HG03045 (cell line): Measurements from ENCODE around the gene PLXND1.

Experiments used
- ATAC-seq: cut with Tn5 transposase; IDR thresholded peaks from one replicate; pipeline ENCODE4 v1.9.1; 2021; ENCODE audit warnings: mild to moderate bottlenecking, moderate library complexity; ENCODE audit not compliant: unreplicated experiment

Gene PLXND1

DNA sequence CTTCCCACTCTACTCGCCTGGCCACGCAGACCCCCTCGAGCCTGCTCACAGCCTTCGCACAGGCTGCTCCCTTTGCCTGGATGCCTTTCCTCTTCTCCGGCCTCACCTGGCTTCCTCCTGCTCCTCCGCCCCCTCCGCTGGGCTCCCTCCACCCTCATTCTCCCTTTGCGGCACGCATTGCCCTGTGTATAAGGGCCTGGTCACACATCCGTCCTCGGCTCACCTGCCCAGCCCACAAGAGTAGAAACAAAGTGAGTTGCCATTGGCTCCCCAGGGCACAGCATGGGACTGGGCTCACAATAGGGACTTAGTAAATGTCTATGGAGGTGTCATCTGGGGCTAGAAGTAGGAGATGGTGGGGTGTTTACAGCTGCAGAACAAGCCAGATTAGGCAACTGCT lies 4.2 kb downstream of the PLXND1 start:
- ATAC-seq: no peak

DNA sequence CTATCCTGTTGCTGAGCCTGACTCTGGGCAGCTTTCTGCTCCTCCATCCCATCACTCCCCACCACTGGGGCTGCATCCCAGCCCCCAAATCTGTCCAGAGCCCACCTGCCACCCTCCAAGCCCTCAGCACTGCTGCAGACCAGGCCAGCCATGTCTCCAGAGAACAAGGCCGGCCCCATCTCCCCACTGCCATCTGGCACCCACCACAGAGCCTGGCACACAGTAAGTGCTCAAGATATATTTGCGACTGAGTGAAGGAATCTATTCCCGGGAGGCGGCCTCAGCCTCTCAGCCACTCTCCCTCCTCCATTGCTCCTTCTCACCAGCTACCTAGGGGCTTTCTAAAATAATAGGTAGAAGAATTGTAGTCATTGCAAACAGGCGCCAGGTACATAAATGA lies 4.8 kb downstream of the PLXND1 start:
- no peak for ATAC-seq

DNA sequence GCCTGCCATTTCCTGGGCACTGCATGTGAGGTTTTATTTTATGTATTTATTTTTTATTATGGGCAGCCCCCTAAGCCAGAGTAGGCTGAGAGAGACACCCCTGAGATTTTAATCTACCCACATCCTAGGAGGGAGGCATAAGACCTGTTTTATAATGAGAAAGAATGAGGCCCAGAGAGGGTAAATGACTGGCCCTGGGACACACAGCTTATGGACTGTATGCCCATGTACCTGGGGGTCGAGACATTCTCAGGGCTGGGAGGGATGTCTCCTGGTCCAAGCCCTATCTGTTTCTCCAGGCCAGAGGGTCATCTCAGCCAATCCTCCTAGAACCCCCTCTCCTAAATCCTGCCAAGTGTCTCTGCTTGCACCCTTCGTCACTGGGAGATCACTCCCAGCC lies 6.1 kb downstream of the PLXND1 start:
- no peak for ATAC-seq

DNA sequence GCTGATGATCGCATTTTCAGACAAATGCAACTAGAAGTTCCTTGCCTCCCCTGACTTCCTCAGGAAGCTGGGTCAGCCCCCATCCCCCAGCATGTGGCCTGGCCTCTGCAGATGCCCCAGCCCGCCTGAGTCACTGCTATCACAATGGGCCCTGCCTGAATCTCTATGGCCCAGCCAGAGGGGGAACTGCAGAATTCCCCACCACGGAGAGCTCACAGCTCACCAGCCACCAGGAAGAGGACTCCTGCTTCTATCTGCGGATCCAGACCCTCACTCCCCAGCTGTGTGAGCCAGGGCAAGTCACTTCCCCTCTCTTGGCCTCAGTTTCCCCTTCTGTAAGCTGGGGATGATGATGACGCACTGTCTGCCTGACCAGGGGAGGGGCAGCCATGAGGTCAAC lies 6.9 kb downstream of the PLXND1 start:
- ATAC-seq: no peak

DNA sequence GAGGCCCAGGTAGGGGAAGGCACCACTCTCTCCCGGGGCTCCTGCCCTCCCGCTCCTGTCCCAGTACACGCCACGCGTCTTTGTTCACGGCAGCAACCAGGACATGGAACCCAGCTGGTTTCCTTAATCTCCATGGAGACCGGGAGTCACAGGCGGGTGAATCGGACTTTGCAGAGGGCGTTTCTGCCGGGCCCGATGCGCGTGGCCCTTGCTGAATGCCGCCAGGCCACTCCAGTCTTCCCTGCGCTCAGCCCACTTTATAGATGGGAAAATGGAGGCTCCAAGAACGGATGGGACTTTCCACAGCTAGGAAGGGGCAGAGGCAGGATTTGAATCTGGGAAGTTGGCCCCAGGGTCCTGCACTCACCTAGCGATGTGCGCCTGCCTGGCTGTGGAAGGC lies 7.4 kb downstream of the PLXND1 start:
- no peak for ATAC-seq

DNA sequence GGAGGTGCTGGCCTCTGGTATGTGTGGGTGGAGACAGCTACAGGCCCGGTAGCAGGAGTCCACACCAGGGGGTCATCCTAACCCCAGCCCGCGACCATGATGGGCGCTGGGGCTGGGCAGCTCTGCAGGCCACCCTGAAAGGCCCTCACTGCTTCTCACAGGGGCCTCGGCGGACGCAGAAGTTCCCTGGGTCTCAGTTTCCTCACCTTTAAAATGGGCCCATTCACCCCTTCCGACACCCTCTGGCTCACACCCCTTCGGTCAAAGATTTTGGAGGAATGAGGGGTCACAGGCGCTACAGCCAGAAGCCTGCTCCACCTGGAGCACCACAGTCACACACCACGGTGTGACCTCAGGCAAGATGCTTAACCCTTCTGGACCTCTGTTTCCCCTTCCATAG lies 8.0 kb downstream of the PLXND1 start:
- no peak for ATAC-seq

DNA sequence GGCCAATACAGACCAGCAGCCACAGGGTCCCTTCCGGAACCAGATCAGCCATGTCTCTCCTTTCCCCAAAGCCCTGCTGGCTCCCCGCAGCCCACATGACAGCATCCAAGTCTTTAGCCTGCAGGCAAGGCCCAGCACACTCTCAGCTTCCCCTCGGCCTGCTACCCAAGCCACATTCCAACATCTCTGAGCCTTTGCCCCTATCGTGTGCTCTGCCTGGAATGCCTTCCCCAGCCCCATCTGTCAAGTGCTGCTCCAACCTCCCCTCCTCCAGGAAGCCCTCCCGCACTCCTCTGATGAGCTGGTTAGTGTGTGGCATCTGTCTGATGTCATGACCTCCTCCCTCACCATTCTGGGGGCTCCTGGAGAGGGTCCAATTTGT lies 8.5 kb downstream of the PLXND1 start:
- ATAC-seq: no peak

DNA sequence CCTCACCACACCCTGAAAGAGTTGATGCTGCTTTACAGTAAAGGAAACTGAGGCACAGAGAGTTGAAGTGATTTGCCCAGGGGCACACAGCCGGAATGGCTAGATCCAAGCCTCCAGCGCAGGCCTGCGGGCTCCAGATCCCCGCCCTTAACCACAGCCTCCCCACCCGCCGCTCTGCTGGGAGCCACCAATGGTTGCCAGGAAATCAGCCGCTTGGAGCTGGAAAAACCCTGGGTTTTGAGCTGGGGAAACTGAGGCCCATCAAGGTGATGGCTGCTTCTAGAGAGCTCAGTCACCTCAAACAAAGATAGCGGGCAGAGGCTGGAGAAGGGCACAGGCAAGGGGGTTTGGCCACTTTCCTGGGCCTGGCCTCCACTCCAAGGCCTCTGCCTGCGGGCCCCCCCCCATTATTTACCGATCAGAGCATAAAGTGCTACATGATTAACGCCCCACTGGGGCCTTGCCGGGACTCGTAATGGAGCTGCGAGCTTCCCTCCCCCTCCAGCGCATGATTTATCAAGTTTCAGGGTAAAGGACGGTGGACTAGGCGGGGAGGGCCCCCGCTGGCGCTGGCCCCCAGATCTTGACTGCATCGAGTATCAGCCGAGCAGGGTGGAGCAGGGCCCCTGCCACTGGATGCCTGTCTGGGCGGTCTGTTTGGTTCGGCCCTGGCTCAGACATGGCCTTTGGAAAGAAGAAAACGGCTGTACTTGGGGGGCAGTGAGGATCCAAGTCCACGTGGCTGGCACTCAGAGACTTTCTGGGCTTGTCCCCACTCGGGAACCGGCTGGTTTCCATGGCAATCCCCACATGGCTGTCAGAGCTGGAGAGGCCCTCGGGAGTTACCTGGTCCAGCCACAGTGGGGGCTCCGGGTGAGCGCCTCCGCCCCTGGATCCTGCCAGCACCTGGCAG lies 9.1 kb downstream of the PLXND1 start:
- no peak for ATAC-seq

DNA sequence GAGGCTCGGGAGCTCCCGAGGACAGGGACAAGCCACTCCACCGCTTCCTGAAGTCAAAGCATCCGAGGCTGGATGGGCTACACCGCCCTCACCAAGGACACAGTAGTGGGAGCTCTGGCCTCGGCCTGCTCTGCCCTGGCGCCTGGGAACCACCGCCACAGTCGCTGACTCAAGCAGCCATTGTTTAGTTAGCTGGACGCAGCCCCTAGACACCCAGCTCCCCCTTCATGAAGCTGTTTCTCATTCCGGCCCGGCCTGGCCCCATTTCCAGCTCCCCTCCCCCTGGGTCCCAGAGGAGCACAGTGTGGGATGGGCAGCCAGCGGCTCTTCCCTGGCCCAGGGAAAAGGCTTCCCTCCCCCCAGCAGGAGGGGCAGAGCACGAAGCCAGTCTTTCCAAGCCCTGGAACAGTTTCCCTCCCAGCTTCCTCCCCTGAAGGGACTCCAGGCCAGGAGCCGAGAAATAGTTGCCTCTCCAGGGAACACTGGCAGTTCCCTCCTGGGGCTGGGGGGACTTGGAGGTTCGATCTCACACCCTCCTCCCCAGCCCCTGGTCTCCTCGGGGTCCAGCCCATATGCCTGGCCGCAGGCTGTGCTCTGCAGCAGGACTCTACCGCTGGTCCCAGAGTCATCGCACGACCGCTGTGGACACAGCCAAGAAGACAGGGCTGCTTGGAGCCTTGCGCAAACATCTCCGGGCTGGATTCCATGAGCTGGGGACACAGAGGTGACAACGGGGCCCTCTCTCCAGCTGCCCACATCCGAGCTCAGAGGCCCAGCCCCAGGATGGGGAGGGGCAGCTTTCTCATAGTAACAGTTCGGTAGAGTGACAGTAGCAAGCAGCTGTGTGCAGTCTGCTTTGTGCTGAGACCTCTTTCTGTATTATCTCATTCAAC lies 10.0 kb downstream of the PLXND1 start:
- no peak for ATAC-seq

DNA sequence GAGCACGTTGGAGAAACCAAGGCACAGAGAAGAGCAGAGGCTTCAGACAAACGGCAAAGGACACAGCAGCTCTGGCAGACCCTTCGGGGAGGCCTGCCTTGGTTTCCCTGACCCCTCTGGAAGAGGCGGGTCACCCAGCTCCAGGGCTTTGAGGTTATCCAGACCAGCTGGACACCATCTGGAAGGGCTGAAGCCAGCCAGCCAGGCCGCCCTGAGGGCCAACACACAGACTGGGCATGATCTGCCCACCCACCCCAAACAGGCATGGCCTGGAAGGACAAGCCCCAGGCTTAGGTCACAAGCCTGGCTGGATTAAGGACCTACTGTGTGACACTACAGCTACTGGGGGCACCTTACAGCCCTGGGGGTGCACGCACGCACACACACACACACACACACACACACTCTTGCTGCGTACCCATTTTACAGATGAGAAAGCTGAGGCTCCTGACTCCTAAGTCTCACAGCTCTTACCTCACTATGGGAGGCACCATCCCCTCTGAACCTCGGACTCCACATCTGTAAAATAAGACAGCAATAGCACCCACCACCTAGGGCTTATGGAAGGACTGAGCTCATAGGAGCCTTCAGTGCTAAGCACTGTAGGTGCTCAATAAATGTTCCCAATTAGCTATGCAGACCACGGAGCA lies 10.8 kb downstream of the PLXND1 start:
- no peak for ATAC-seq

DNA sequence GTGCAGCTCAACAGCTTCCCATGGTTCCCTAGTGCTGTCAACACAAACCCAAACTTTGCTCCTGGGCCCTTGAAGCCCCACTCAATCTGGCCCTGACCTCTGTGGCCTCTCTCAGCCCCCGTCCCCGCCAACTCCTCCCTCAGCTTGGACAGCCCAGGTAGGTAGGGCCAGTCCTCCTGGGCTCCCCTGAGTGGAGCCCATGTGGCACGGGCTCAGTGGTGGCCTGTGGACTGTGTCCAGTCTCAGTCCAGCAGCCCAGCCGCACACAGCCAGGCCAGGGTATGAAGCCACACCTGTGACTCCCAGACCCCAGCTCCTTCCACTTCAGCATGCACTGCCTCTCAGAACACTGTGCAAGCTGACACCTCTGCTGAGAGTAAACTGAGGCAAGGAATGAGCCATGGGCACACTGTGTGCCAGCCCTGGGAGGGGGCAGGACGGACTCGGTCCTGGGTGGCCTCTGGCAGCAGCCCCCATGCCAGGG lies 11.5 kb downstream of the PLXND1 start:
- ATAC-seq: no peak

DNA sequence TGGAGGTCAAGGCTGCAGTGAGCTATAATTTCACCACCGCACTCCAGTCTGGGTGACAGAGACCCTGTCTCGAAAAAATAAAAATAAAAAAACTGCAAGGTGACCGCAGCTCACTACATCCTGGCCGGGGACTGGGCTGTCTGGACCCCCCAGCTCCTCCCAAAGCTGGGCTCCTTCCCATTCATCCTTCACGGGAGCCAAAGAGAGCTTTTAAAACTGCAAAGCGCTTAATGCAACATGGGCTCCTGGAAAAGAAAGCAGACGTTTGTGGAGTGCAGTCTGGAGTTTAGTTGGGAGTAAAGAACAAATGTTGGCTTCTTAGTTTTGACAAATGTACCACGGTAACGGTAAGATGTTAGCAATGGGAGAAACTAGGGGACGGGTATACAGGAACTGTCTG lies 12.1 kb downstream of the PLXND1 start:
- ATAC-seq: no peak

DNA sequence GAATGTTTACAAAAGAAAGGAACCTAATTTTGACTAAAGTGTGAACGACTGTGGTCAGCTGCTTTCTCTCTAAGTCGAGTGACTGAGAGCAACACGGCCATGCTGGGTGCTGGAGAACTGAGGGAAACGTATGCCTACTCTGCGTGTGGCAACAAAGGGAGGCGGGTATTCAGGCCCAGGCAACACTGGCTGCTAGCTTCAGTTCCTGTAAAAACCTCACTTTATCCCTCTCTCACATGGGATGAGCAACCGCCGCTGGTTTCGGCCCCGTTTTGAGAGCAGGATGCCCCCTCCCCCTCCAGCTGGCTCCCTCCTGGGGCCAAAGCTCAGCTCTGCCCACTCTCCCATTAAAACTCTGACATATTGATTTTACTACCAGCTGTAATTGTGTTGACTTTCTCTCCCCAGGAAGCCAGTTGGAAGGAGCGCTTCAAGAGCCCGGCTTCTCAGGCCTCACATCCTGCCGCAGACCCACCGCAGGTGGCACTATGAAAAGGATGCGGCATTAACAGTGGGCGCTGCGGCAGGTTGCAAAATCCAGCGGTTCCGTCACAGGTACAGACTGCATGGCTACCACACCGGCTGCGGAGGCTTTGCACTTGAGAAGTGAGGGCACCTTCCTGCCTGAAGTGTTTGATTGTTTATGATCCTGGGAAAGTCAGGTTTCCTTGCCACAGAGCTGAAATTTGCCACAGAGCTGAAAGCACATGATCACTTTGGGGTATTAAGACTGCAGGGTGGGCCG lies 12.7 kb downstream of the PLXND1 start:
- ATAC-seq: no peak

DNA sequence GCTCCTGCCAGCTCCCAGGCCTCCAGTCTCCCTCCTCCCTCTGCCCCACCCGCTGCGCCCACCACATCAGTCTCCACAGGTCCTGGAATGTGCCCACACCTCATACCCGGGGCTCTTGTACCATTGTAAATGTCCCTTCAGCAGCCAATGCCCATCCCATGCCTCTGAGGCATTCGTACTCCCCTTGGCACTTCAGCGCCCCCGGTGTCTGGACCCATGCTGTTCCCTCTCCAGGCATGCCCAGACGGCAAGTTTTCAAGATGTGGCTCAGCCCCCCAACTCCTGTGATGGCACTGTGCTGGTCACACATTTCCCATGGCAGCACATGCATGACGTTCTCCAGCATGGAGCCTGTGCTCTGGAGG lies 13.3 kb downstream of the PLXND1 start:
- no peak for ATAC-seq

DNA sequence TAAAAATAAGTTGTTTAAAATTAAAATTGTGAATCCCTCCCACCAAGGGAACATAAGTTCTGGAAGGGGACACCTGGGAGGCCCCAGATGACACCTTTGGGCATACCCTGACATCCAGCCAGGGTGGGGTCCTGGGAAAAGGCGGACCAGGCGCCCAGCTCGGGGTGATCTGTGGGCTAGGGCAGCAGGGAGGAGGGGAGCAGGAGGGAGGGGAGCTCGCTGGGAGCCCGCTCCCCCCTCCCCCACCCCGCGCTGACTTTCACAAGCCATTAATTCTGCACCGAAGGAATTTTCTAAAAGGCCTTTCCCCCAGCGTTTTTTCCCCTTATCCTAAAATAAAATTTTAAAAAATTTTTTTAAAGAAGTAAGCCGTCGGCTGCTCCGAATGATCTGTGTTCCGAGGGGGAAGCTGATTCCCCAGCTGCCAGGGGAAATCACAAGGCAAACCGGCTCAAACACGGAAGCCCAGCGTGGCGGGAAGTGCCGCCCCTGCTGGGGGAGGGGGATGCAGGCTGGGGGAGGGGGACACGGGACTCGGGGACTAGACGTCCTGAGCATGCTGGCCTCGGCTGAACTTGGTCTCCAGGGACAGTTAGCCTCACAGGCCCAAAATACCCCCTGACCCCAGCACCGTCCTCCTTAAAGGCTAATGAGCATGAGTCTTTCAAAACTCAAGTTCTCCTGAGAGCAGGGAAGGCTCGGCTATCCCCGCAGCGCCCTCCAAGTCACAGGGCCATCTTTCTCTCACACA lies 13.9 kb downstream of the PLXND1 start:
- no peak for ATAC-seq

DNA sequence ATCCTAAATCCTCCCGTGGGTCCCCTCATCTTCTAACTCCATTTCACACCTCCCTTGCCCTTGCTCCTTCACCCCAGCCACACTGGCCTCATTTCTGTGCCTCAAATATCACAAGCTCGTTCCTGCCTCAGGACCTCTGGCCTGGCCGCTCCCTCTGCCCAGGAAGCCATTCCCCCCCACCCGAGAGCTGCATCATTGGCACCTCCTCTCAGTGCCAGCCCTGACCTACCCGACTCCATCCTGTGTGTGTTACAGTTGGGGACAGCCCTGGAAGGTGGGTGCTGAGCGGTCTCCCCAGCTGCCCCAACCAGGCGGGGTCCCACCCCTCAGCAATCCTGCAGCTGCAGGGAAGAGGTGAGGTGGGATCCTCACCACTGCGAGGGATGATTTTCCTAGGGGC lies 14.5 kb downstream of the PLXND1 start:
- ATAC-seq: no peak

DNA sequence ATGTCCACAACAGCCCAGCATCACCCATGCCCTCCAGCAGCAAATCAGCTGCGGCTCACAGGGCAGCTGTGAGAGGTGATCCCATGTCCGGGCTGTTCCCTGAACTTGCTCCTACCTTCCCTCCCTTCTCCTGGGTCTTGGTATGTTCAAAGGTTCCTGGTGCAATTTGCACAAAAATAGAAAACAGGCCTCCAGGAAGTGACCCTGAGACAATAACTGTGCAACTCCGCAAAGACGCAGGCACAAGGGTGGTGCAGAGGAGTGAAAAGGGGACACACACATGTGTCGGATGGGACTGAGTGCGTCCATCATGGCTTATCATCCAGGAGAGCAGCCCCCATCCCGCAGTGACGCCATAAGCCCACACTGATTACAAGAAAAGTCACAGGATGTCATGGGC lies 16.3 kb downstream of the PLXND1 start:
- no peak for ATAC-seq

DNA sequence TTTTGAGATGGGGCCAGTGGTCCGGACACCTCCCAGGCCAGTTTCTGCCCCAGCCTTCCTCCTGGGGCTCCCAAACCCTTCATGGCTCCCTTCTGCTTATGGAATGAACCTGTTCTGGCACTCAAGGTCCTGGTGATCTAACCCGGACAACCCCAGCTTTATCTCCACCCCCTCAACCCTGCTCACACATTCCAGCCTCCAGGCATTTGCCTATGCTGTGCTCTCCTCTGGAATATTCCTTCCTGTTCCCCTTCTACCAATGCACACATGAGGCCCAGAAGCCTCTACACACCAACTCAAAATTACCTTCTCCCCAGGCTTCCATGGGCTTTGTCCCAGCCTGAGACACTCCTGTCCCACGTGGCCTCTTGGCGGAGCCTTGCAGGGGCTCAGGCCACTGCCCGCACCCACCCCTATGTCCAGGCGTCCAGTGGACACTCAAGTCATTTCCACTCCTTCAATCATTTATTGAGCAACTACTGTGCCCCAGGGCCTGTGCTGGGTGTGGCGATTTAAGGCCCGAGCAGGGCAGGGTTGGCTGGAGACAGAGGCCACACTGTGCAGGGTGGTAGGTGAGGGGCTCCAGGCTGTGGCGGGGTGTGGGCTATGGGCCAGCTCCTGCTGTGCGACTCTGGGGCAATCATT lies 18.8 kb downstream of the PLXND1 start:
- no peak for ATAC-seq

DNA sequence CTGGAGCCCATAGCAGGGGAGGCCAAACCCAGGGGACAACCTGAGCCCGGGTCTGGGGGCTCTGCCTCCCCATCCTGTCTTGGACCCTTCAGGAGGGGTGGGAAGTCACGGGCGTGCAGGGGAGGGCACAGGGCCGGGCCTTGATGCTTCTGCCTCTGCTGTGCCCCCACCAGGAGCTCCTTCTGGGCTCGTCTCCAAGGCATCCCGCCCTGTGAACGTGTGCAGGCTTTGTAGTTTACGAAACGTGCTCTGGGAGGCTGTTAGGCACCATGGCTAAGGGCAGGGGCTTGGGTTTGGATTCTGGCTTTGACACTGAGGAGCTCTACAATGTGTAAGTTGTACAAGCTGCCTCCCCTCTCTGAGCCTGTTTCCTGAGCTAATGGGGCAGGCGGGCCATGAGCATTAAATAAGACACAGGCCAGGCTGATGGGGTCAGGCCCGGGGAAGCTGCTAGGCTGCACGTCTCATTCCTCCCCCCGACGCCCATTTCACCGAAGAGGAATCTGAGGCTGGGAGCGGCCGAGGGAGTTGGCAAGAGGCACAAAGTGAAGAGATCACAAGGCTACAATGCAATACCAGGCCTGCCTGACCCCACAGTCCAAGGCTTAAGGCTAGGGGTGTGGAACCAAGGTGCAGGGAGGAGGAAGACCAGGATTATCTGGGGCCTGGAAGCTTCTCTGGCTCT lies 19.6 kb downstream of the PLXND1 start:
- ATAC-seq: no peak
